Upper lobe of left lung (tissue), 6 donors: ENCODE results near the gene AP3D1. TPM values are rescaled to one million over a fixed set of nuclear protein-coding genes. Genes with fewer than 3 reads are reported as not detected.
A peak's percentile ranks its signal among the peaks of the same experiment; 100 is the strongest.

Experiments used
- ATAC-seq, 2 donors: fragments of 200-7000 bp; cut with Tn5 transposase; one replicate each; pipeline ENCODE4 v1.9.1; 2022; ENCODE audit warnings: mild to moderate bottlenecking in 2 of 2, moderate library complexity in 2 of 2; ENCODE audit not compliant: low FRiP score in 2 of 2
- DNase-seq, 2 donors: peaks; one replicate each; pipeline ENCODE4 v3.0.0-alpha.2; 2019 to 2020
- H3K27ac ChIP-seq, 4 donors: fragments of 200-600 bp; sonication (generic); one replicate each; pipeline ENCODE4 v1.5.1; 2016 to 2019
- H3K27me3 ChIP-seq, 4 donors: fragments of 200-600 bp; sonication (generic); one replicate each; pipeline ENCODE4 v1.5.1; 2017 to 2019
- H3K36me3 ChIP-seq, 4 donors: fragments of 200-600 bp; sonication (generic); one replicate each; pipeline ENCODE4 v1.5.1; 2016 to 2019
- H3K4me1 ChIP-seq, 4 donors: fragments of 200-600 bp; sonication (generic); one replicate each; pipeline ENCODE4 v1.5.1; 2018 to 2019
- H3K4me3 ChIP-seq, 4 donors: fragments of 200-600 bp; sonication (generic); one replicate each; pipeline ENCODE4 v1.5.1; 2017 to 2019; ENCODE audit warnings: mild to moderate bottlenecking in 2 of 4, moderate library complexity in 1 of 4
- H3K9me3 ChIP-seq, 4 donors: fragments of 200-600 bp; sonication (generic); one replicate each; pipeline ENCODE4 v1.5.1; 2018 to 2019
- EP300 ChIP-seq, 4 donors: sonication (generic); formaldehyde crosslinking; IDR thresholded peaks; one replicate each; pipeline ENCODE4 v1.5.1; 2017; ENCODE audit warnings: antibody characterized with exemption in 4 of 4, control low read depth in 2 of 4
- POLR2A ChIP-seq, 4 donors: fragments of 450-650 bp; IDR thresholded peaks; one replicate each; pipeline ENCODE4 v1.5.1; 2016 to 2017; ENCODE audit warnings: antibody characterized with exemption in 4 of 4, mild to moderate bottlenecking in 2 of 4
- POLR2AphosphoS5 ChIP-seq, 2 donors: sonication (generic); formaldehyde crosslinking; IDR thresholded peaks; one replicate each; pipeline ENCODE4 v1.5.1; 2017; ENCODE audit warnings: antibody characterized with exemption in 2 of 2
- WGBS, 2 donors: methylation state at CpG; one replicate each; pipeline ENCODE4 v1.1.5; 2017 to 2018; 5-methylcytosine and 5-hydroxymethylcytosine counted together
- total RNA-seq, 6 donors: library from RNA; depleted of rRNA in 4 of 6; stranded (reverse); fragments of >200 nt in 4 of 6; gene quantifications; one replicate each; pipeline versions ENCODE4 v1.1.0 to v1.2.1, GENCODE V29; 2016 to 2021
- TF ChIP-seq, protein P1 (sequence below), 6 experiments: fragments of 450-650 bp in 4 of 6; fragments of 200-600 bp in 2 of 6; sonication (generic) in 2 of 6; IDR thresholded peaks; one replicate each; pipeline ENCODE4 v1.5.1; 2016 to 2019; ENCODE audit warnings: antibody characterized with exemption in 6 of 6
- donor health status: DM: no; HTN: no; CAD: no; lungs with moderate emphysema.
- donor health status: DM: no; HTN: yes; CAD: no; lungs with severe emphysema.

The AP3D1 gene
- total RNA-seq, 6 donors from 2014 or later: 73.5 to 180 (median 115) TPM

DNA sequence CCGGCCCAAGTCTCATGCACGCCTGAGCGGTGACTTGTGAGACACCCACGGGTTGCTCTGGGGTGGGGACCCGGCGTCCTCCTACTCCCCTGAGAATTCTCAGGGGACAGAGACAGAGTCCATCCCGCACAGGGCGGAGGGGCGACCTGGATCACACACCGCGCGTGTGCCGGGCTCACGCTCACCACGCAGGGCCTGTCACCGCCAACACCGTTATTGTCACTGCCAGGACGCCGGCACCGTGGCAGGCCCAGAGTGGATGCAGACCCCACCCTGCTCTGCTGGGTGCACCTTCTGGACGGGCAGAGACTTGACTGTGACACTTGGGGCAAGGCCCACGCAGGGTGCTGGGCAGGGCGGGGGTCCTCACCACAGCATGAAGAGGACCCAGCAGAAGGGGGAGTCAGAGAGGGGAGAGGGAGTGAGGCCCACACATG lies 71.5 kb downstream of the AP3D1 start:
- Histone ChIP-seq H3K9me3 (no peaks in the 10 kb centered on the region), H3K4me3 (no peak overlapping the region), H3K4me1 (peaks cover 22 to 49% (median 26%) of the 10 kb centered on the region in 4 donors), H3K36me3 (peaks cover 26 to 94% (median 66%) of the 10 kb centered on the region in 4 donors), H3K27ac (peak overlapping the region in 1 of 4 donors; percentile 96), H3K27me3 (no peaks in the 10 kb centered on the region)
- no peak for ATAC-seq
- TF ChIP-seq, protein P1, sequence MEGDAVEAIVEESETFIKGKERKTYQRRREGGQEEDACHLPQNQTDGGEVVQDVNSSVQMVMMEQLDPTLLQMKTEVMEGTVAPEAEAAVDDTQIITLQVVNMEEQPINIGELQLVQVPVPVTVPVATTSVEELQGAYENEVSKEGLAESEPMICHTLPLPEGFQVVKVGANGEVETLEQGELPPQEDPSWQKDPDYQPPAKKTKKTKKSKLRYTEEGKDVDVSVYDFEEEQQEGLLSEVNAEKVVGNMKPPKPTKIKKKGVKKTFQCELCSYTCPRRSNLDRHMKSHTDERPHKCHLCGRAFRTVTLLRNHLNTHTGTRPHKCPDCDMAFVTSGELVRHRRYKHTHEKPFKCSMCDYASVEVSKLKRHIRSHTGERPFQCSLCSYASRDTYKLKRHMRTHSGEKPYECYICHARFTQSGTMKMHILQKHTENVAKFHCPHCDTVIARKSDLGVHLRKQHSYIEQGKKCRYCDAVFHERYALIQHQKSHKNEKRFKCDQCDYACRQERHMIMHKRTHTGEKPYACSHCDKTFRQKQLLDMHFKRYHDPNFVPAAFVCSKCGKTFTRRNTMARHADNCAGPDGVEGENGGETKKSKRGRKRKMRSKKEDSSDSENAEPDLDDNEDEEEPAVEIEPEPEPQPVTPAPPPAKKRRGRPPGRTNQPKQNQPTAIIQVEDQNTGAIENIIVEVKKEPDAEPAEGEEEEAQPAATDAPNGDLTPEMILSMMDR (IDR thresholded peaks at IDR 0.05): no peak
- 95 to 100% methylated on average over 1 to 18 of the region's 23 CpGs for WGBS, 2 donors
- peak in 1 of 2 donors; percentile 72 for DNase-seq

DNA sequence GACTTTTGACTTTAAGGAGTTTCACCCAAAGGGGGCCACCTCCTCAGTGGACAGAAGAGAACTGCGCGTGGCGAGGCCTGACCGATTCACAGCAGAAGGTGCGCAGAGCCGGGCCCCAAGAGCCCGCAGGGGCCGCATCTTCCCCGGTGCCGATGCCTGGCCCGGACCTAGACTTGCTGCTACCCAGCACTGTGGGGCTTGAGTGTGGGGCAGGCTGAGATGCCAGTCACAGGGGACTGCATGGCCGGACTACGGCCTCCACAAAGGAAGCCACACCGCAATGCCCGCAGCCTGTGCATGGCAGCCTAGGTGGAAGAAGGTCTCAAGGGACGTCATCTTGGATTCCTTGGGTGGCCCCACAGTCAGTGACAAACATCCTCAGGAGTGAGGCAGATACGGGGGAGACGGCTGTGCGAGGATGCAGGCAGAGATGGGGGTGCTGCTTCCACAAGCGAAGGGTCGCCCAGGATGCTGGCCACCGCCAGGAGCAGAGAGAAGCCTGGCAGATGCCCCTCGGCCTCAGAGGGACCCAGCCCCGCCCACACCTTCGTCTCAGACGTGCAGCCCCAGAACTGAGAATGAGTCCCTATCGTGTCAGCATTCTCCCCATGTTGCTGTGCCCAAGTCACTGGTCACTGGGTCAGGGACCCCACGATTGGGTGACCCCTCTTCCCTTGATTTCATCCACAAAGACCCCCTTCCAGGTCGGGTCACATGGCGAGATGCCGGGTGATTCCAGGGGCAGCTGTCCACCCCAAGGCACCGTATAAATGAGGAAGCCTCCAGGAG lies 72.1 kb downstream of the AP3D1 start:
- no peak overlapping the region for H3K4me3 ChIP-seq
- no peak overlapping the region for H3K27ac ChIP-seq
- 89 to 95% methylated on average over 17 to 32 of the region's 32 CpGs for WGBS, 2 donors
- ATAC-seq: no peak
- H3K27me3 ChIP-seq: no peaks in the 10 kb centered on the region
- DNase-seq: peak in 1 of 2 donors; percentile 65
- H3K9me3 ChIP-seq: no peaks in the 10 kb centered on the region
- H3K4me1 ChIP-seq: peaks cover 20 to 43% (median 22%) of the 10 kb centered on the region in 4 donors
- no peak for TF ChIP-seq POLR2AphosphoS5 (IDR thresholded peaks at IDR 0.05)
- TF ChIP-seq, protein P1 (IDR thresholded peaks at IDR 0.05): no peak
- no peak for TF ChIP-seq POLR2A (IDR thresholded peaks at IDR 0.05)
- no peak for TF ChIP-seq EP300 (IDR thresholded peaks at IDR 0.05)
- peaks cover 26 to 94% (median 68%) of the 10 kb centered on the region in 4 donors for H3K36me3 ChIP-seq

DNA sequence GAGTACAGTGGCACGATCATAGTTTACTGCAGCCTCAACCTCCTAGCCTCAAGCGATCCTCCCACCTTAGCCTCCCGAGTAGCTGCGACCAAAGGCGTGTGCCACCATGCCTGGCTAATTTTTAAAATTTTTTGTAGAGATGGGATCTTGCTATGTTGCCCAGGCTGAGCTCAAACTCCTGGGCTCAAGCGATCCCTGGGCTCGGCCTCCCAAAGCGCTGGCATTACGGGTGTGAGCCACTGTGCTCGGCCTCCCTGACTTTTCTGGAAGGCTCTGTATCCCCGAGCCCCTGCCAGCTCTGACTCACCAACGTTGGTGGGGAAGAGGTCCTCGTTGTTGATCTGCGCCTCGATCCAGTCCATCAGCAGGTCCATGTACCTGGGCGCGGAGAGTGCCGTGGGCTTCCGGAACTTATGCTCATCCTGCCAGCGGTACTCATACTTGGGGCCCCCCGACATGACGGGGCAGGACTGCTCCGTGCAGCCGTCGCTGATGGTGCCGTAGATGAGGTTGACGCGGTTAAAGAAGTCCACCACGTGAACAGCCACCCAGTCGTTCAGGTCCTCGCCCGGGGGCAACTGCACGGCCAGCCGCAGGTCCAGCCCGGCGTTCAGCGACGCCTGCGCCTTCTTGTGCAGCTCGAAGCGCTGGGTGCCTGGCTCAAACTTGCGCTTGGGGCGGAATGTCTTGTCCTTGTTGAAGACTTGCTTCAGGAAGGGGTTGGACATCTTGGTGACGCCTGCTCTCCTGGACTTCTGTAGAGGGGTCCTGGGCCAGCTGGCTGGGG lies 73.3 kb downstream of the AP3D1 start:
- no peak for TF ChIP-seq POLR2A (IDR thresholded peaks at IDR 0.05)
- no peak for TF ChIP-seq EP300 (IDR thresholded peaks at IDR 0.05)
- TF ChIP-seq POLR2AphosphoS5 (IDR thresholded peaks at IDR 0.05): no peak
- TF ChIP-seq, protein P1 (IDR thresholded peaks at IDR 0.05): no peak
- WGBS, 2 donors: 98 to 99% methylated on average over 21 to 44 of the region's 44 CpGs
- no peaks in the 10 kb centered on the region for H3K27me3 ChIP-seq
- ATAC-seq (no peak), DNase-seq (peak in 1 of 2 donors; percentile 75)
- H3K4me1 ChIP-seq: peaks cover 13 to 32% (median 24%) of the 10 kb centered on the region in 4 donors
- no peaks in the 10 kb centered on the region for H3K9me3 ChIP-seq
- H3K4me3 ChIP-seq: no peak overlapping the region
- H3K27ac ChIP-seq: no peak overlapping the region
- peaks cover 27 to 93% (median 72%) of the 10 kb centered on the region in 4 donors for H3K36me3 ChIP-seq

DNA sequence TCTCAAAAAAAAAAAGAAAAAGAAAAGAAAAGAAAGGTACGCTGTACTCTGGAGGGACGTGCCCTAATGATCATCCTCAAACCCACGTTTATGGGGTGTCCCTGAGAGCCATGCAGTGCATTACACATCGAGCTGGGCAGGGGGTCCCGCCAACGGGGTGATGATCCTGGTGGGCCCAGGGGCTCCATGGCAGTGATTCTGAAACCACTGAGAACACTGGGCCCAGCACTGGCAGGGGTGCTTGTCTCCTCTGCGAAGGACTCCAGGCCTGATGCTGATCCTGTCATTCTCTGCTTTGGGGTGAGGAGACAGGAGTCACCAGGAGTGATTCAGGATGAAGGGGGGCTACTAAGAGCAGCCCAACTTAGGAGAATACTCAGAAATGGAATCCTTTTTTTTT lies 74.0 kb downstream of the AP3D1 start:
- TF ChIP-seq POLR2AphosphoS5 (IDR thresholded peaks at IDR 0.05) (no peak), POLR2A (IDR thresholded peaks at IDR 0.05) (no peak), EP300 (IDR thresholded peaks at IDR 0.05) (no peak)
- TF ChIP-seq, protein P1 (IDR thresholded peaks at IDR 0.05): no peak
- Histone ChIP-seq H3K9me3 (no peaks in the 10 kb centered on the region), H3K4me1 (peaks cover 13 to 25% (median 20%) of the 10 kb centered on the region in 4 donors), H3K4me3 (no peak overlapping the region), H3K27ac (no peak overlapping the region), H3K36me3 (peaks cover 34 to 93% (median 74%) of the 10 kb centered on the region in 4 donors), H3K27me3 (no peaks in the 10 kb centered on the region)
- no peak for ATAC-seq
- 92 to 95% methylated on average over 7 of the region's 7 CpGs for WGBS, 2 donors
- DNase-seq: no peak
